Bronchial epithelial cell (primary cell): Measurements from ENCODE around the gene DDT. TPM values are rescaled to one million over a fixed set of nuclear protein-coding genes. Genes with fewer than 3 reads are reported as not detected.
"Not testable (repeated sequence)": the region's sequence is repeated elsewhere in the genome, so short reads cannot be mapped to it uniquely, and the experiment has no call there.

Source experiments
- DNase-seq: peaks from one replicate; pipeline ENCODE4 v3.0.0-alpha.2; 2010; ENCODE audit warnings: low read depth
- FAIRE-seq: peaks from 2 replicates; lab custom pipeline; 2011; peaks lifted over from hg19 to GRCh38; lab: Jason Lieb, UNC
- H3K27me3 ChIP-seq: 2 replicates; pipeline ENCODE4 v1.5.1; 2011; ENCODE audit warnings: low read length; ENCODE audit not compliant: control insufficient read depth, insufficient read depth
- H3K36me3 ChIP-seq: 2 replicates; pipeline ENCODE4 v1.5.1; 2011; ENCODE audit warnings: low read length; ENCODE audit not compliant: control insufficient read depth, insufficient read depth
- H3K4me3 ChIP-seq: 2 replicates; pipeline ENCODE4 v1.5.1; 2011; ENCODE audit warnings: mild to moderate bottlenecking, low read depth, low read length, control low read depth
- total RNA-seq: library from RNA; depleted of rRNA; stranded (reverse); fragments of >200 nt; gene quantifications from 2 replicates; pipeline ENCODE4 v1.2.1, GENCODE V29; 2014
- TF ChIP-seq, protein P1 (sequence below): IDR thresholded peaks from 2 replicates; pipeline ENCODE4 v1.5.1; 2011; ENCODE audit warnings: mild to moderate bottlenecking, moderate library complexity, low read length, control low read depth, inconsistent platforms; ENCODE audit not compliant: insufficient read depth, severe bottlenecking

DDT gene
- total RNA-seq, 1 donor from 2014 or later: 41.1 TPM

DNA sequence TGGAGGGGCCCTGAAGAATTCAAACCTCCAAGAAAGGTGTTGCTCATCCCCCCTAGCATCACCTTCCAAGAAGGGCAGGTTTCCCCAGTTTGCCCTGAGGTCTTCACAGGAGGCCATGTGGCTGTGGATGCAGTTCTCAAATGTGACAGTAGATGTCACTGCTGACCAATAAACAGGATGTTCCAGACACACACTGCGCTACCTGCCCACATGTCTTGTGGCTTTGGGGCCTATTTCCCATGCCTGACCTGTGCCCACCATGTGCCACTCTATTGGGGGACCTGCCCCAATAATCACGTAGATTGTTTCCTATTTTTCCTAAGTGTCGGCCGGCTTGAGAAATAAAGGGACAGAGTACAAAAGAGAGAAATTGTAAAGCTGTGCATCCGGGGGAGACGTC lies 10.2 kb upstream of the DDT start:
- TF ChIP-seq, protein P1, sequence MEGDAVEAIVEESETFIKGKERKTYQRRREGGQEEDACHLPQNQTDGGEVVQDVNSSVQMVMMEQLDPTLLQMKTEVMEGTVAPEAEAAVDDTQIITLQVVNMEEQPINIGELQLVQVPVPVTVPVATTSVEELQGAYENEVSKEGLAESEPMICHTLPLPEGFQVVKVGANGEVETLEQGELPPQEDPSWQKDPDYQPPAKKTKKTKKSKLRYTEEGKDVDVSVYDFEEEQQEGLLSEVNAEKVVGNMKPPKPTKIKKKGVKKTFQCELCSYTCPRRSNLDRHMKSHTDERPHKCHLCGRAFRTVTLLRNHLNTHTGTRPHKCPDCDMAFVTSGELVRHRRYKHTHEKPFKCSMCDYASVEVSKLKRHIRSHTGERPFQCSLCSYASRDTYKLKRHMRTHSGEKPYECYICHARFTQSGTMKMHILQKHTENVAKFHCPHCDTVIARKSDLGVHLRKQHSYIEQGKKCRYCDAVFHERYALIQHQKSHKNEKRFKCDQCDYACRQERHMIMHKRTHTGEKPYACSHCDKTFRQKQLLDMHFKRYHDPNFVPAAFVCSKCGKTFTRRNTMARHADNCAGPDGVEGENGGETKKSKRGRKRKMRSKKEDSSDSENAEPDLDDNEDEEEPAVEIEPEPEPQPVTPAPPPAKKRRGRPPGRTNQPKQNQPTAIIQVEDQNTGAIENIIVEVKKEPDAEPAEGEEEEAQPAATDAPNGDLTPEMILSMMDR: peak; percentile 46
- DNase-seq (peak; percentile 12), FAIRE-seq (no peak)
- Histone ChIP-seq H3K36me3 (no peaks in the 10 kb centered on the region), H3K4me3 (no peak overlapping the region), H3K27me3 (no peaks in the 10 kb centered on the region)

DNA sequence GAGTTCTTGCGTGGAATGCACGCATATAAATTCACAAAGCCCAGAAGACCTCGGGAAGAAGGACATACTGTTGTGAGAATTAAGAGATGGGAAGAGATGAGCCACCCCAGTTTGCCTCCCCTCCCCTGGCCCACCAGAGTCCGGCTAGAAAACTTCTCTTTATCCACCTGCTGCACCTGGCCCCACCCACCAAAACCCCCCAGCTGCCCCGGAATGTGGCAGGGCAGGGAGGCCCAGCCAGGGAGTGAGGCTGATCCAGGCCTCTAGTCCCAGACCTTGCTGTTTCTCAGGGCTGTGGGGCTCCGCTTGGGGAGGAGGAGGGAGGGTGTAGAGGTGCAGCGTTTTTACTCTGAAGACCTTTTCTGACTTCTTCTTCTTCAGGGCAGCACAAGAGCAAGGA lies 6.3 kb upstream of the DDT start:
- not testable (repeated sequence) for H3K27me3 ChIP-seq, DNase-seq, H3K36me3 ChIP-seq, FAIRE-seq, H3K4me3 ChIP-seq

DNA sequence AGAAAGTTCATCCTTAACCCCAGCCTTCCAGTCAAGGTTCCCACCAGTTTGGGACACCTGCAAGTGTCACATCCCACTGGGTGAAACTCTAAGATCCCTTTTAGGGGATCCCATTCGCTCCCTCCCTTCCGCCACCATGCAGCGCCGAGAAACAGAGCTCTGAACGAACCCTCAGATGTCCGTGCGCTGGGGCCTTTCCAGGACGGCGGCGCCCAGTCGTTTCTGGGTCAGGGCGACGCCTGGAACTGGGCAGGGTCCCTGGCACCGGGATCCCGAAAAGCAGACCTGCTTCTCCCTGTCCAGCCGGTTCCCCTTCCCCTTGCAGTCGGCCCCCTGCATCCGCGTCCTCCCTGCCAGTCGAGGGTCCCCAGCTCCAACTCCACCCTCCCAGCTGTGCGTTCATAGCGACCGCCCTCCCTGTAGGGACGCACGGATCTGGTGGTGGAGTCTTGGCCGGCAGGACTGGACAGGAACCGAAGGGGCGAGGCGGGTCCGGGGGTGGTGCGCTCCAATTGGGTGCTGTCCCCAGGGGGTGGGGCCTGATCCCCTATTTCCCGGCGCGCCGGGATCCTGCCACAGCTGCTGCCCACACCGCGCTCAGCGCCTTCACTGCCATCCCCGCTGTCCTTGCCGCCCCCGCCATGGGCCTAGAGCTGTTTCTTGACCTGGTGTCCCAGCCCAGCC lies 5.5 kb upstream of the DDT start, which contains the start of gene GSTT2:
Gene GSTT2 (plus strand): TSS at position 578 of the 684 bp plus-strand sequence.
- not testable (repeated sequence) for FAIRE-seq, H3K4me3 ChIP-seq, H3K36me3 ChIP-seq, H3K27me3 ChIP-seq, DNase-seq

DNA sequence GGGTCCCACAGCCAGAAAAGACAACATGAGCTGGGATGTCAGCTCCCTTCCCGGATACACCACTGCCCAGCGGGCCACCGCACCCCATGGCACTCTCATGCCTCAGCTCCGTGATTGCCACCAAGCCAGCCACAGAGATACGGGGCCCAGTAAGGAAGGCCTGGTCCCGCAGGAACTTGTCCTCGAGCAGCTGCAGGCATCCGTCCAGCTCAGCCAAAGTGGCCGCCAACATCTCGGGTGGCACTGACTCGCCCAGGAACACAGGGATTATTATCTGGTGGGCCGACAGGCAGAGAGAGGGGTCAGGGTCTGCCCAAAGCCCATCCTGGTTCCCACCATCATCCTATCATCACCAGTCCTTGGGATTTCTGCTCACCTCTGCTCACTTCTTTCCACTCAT lies 3.1 kb upstream of the DDT start:
- not testable (repeated sequence) for FAIRE-seq, DNase-seq, H3K27me3 ChIP-seq, H3K4me3 ChIP-seq, H3K36me3 ChIP-seq

DNA sequence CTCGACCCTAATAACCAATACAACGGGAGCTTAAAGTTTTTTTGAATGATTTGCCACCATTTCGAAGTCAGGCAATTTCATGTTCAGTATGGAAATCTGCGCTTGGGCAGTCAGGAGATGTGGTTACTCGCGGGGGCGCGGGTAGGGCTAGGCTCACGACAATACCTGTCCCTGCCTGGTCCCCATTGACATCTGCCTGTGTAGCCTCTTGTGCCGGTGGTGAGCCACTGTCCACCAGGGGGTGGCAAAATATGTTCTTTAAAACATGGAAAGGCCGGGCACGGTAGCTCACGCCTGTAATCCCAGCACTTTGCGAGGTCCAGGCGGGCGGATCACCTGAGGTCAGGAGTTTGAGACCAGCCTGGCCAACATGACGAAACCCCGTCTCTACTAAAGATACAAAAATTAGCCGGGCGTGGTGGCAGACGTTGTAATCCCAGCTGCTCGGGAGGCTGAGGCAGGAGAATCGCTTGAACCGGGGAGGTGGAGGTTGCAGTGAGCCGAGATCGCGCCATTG lies 653 bp upstream of the DDT start:
- not testable (repeated sequence) for FAIRE-seq, H3K4me3 ChIP-seq, H3K27me3 ChIP-seq, DNase-seq, H3K36me3 ChIP-seq

DNA sequence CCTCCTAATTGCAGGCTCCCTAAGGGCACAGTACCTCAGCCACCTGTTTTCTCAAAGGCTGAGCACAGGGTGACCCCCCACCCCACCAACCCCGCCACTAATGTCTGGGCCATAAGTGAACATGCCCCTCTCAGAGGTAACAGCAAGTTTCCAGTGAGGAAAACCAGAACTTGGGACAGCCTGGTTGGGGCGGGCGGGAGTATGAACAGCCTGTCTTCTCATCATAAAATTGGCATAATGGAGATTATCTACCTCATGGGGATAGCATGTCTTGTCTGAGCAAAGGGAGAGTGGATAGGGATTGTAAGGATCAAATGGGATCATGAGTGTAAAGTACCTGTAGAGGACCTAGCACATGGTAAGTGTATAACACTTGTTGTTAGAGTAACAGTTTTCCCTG lies 2.3 kb downstream of the DDT start:
- not testable (repeated sequence) for H3K27me3 ChIP-seq, DNase-seq, H3K4me3 ChIP-seq
- peak; percentile 82 for FAIRE-seq
- H3K36me3 ChIP-seq: peaks cover 13% of the 10 kb centered on the region

DNA sequence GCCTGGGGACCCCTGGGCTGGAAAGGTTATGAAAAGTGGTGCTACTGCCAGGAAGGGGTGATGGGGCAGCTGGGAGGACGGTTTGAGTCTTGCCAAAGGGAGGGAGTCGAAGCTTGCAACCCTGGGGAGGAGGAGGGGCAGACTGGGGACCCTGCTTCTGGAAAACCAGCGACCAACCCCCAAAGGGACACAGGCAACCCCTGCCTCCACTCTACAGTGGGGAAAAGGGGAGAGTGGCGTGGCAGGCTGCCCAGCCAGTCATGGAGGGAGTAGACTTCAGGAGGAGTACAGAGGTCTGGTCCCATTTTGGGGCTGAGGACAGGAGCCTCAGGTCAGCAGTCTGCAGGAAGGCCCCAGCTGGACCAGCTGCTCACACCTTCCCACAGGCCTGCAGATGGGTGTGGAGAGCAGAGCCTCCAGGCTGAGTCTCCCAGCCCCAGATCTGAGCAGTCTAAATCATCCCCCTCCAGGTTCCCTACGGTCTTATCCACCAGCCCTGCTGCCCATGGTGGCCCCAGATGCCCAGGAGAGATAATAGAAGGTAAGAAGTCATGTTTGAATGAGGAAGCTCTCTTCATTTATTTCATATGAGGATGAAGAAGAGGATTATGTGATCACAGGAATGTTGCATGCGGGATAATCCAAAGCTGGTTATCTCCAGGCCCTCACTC lies 3.3 kb downstream of the DDT start:
- no peak for FAIRE-seq
- Histone ChIP-seq H3K36me3 (peaks cover 13% of the 10 kb centered on the region), H3K27me3 (no peaks in the 10 kb centered on the region), H3K4me3 (no peak overlapping the region)
- no peak for DNase-seq
- TF ChIP-seq, protein P1: no peak

DNA sequence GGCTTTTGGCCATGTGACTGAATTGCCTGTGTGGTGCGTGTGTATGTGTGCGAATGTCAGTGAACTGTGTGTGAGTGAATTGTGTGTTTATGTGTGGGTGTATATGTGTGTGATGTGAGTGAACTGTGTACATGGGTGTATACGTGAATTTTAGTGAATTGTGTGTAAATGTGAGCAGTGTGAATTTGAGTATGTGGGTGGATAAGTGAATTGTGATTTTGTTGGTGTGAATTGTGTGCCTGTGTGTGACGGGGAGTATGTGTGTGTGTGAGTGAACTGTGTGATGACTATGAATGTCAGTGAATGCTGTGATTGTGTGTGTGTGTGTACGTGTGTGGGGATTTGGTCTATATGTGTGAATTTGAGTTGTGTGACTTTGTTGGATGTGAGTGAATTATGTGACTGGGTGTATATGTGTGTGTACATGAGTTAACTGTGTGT lies 4.0 kb downstream of the DDT start:
- TF ChIP-seq, protein P1: no peak
- no peak overlapping the region for H3K4me3 ChIP-seq
- no peaks in the 10 kb centered on the region for H3K27me3 ChIP-seq
- H3K36me3 ChIP-seq: peaks cover 13% of the 10 kb centered on the region
- FAIRE-seq: no peak
- no peak for DNase-seq
